WTC11 (cell line): Measurements from ENCODE around the gene CDC5L. TPM values are rescaled to one million over a fixed set of nuclear protein-coding genes. Genes with fewer than 3 reads are reported as not detected.
"Not testable (repeated sequence)": the region's sequence is repeated elsewhere in the genome, so short reads cannot be mapped to it uniquely, and the experiment has no call there.

Experiments
- ATAC-seq: fragments of 200-7000 bp; cut with Tn5 transposase; 2 replicates; pipeline ENCODE4 v1.10.0; 2021; ENCODE audit warnings: mild to moderate bottlenecking, moderate library complexity
- CTCF ChIA-PET: fragments of 300-600 bp; sonication (Branson Sonifier 250); formaldehyde crosslinking; loops from one replicate; lab custom pipeline; 2021; ENCODE audit warnings: antibody characterized with exemption; lab: Charles Lee
- POLR2A ChIA-PET: fragments of 350-600 bp; sonication (Branson Sonifier 250); formaldehyde crosslinking; loops from one replicate; lab custom pipeline; 2021; ENCODE audit warnings: antibody characterized with exemption; lab: Charles Lee
- DNase-seq: peaks from one replicate; pipeline ENCODE4 v3.0.0; 2021; ENCODE audit warnings: low spot score
- H3K27ac Mint-ChIP-seq: 2 replicates; pipeline ENCODE4 v1.8.0; 2021; ENCODE audit warnings: mixed read lengths
- H3K27me3 Mint-ChIP-seq: 2 replicates; pipeline ENCODE4 v1.8.0; 2021; ENCODE audit warnings: low read depth, mild to moderate bottlenecking, moderate library complexity, mixed read lengths
- H3K36me3 Mint-ChIP-seq: 2 replicates; pipeline ENCODE4 v1.8.0; 2021; ENCODE audit warnings: mixed read lengths
- H3K4me1 Mint-ChIP-seq: 2 replicates; pipeline ENCODE4 v1.8.0; 2022; ENCODE audit warnings: mixed read lengths
- H3K4me3 Mint-ChIP-seq: 2 replicates; pipeline ENCODE4 v1.8.0; 2021; ENCODE audit warnings: mild to moderate bottlenecking, moderate library complexity, mixed read lengths
- H3K9me3 Mint-ChIP-seq: 2 replicates; pipeline ENCODE4 v1.8.0; 2021; ENCODE audit warnings: mixed read lengths
- ATF1 ChIP-seq: sonication (generic); formaldehyde crosslinking; IDR thresholded peaks from 2 replicates; pipeline ENCODE4 v1.8.1; 2023; ENCODE audit warnings: mild to moderate bottlenecking, moderate library complexity, missing genetic modification reagents
- CBFB ChIP-seq: sonication (generic); formaldehyde crosslinking; IDR thresholded peaks from 2 replicates; pipeline ENCODE4 v1.8.1; 2022; ENCODE audit warnings: mild to moderate bottlenecking, low read depth, missing genetic modification reagents
- CREM ChIP-seq: sonication (generic); formaldehyde crosslinking; IDR thresholded peaks from 2 replicates; pipeline ENCODE4 v1.8.1; 2022; ENCODE audit warnings: mild to moderate bottlenecking, missing genetic modification reagents, moderate library complexity
- ELF4 ChIP-seq: sonication (generic); formaldehyde crosslinking; IDR thresholded peaks from 2 replicates; pipeline ENCODE4 v1.8.1; 2022; ENCODE audit warnings: low read depth, mild to moderate bottlenecking, moderate library complexity, missing genetic modification reagents
- HMGA2 ChIP-seq: fragments of 250-450 bp; sonication (Bioruptor Pico); IDR thresholded peaks from 2 replicates; pipeline ENCODE4 v1.4.0; 2021; ENCODE audit warnings: mild to moderate bottlenecking, moderate library complexity
- JUN ChIP-seq: sonication (generic); formaldehyde crosslinking; IDR thresholded peaks from 2 replicates; pipeline ENCODE4 v1.8.0; 2023; ENCODE audit warnings: mild to moderate bottlenecking, missing genetic modification reagents
- NFE2L1 ChIP-seq: sonication (generic); formaldehyde crosslinking; IDR thresholded peaks from 2 replicates; pipeline ENCODE4 v1.8.1; 2023; ENCODE audit warnings: missing genetic modification reagents
- PRDM15 ChIP-seq: sonication (generic); formaldehyde crosslinking; IDR thresholded peaks from 2 replicates; pipeline ENCODE4 v1.8.0; 2022; ENCODE audit warnings: missing genetic modification reagents
- SP1 ChIP-seq: sonication (generic); formaldehyde crosslinking; conservative IDR thresholded peaks from 2 replicates; pipeline ENCODE4 v1.8.1; 2022; ENCODE audit warnings: missing genetic modification reagents
- STAT6 ChIP-seq: sonication (generic); formaldehyde crosslinking; conservative IDR thresholded peaks from 2 replicates; pipeline ENCODE4 v1.8.1; 2023; ENCODE audit warnings: mild to moderate bottlenecking, low read depth, missing genetic modification reagents, moderate library complexity
- TP53 ChIP-seq: sonication (generic); formaldehyde crosslinking; IDR thresholded peaks from 2 replicates; pipeline ENCODE4 v1.8.1; 2023; ENCODE audit warnings: mild to moderate bottlenecking, missing genetic modification reagents
- ZBTB43 ChIP-seq: sonication (generic); formaldehyde crosslinking; IDR thresholded peaks from 2 replicates; pipeline ENCODE4 v1.8.1; 2023; ENCODE audit warnings: mild to moderate bottlenecking, missing genetic modification reagents
- ZNF121 ChIP-seq: sonication (generic); formaldehyde crosslinking; IDR thresholded peaks from 2 replicates; pipeline ENCODE4 v1.8.0; 2023; ENCODE audit warnings: missing genetic modification reagents
- total RNA-seq: library from RNA; stranded (reverse); gene quantifications from 3 replicates; pipeline ENCODE4 v1.2.3, GENCODE V29; 2021
- TF ChIP-seq, protein P1 (sequence below): sonication (generic); formaldehyde crosslinking; IDR thresholded peaks from 2 replicates; pipeline ENCODE4 v1.8.0; 2022; ENCODE audit warnings: mild to moderate bottlenecking, missing genetic modification reagents

Gene CDC5L
- total RNA-seq, 1 experiment from 2014 or later, result 23.5 TPM

- DNase-seq (no peak), ATAC-seq (no peak)
- ChIA-PET CTCF (interaction anchor here (1.2 kb wide), 2 partner anchors 11 to 29 kb away, joined by 3 to 6 read pairs; no protein-coding TSS in a partner anchor), POLR2A (no interaction called here)
- TF ChIP-seq STAT6 (no peak), JUN (no peak), ATF1 (CRISPR knock-in tag) (no peak), CREM (no peak), TP53 (CRISPR knock-in tag) (no peak), NFE2L1 (CRISPR knock-in tag) (no peak), ZBTB43 (no peak), SP1 (CRISPR knock-in tag) (no peak), ELF4 (no peak), PRDM15 (CRISPR knock-in tag) (no peak), ZNF121 (CRISPR knock-in tag) (no peak), HMGA2 (CRISPR knock-in tag) (no peak), CBFB (CRISPR knock-in tag) (no peak)
- TF ChIP-seq, protein P1, sequence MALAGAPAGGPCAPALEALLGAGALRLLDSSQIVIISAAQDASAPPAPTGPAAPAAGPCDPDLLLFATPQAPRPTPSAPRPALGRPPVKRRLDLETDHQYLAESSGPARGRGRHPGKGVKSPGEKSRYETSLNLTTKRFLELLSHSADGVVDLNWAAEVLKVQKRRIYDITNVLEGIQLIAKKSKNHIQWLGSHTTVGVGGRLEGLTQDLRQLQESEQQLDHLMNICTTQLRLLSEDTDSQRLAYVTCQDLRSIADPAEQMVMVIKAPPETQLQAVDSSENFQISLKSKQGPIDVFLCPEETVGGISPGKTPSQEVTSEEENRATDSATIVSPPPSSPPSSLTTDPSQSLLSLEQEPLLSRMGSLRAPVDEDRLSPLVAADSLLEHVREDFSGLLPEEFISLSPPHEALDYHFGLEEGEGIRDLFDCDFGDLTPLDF (CRISPR knock-in tag), result no peak
- Mint-ChIP-seq H3K27ac (no peak overlapping the region), H3K36me3 (peaks cover 31% of the 10 kb centered on the region), H3K4me1 (no peaks in the 10 kb centered on the region), H3K27me3 (no peaks in the 10 kb centered on the region), H3K9me3 (peaks cover 16% of the 10 kb centered on the region), H3K4me3 (no peak overlapping the region)
Measured at GRCh38 chr6:44446626-44447300, 59.3 kb downstream of the CDC5L start.

DNA sequence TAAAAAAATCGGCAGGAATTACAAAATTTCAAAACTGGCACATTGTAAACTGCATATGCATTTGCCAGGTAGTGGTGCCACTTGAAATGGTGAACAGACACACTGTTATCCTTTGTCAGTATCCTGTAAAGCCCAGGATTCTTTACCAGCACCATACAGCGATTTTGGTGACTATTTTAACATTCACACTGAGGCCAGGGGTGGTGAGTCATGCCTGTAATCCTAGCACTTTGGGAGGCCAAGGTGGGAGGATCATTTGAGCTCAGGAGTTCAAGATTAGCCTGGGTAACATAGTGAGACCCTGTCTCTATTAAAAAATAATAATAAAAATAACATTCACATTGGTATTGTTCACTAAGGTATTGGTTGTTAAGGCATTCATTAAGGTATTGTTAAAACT lies 61.7 kb downstream of the CDC5L start:
- CTCF ChIA-PET, result interaction anchor here (0.6 to 1.2 kb wide), 2 partner anchors 10 to 180 kb away, joined by 3 read pairs; no protein-coding TSS in a partner anchor

More for the DNA sequence above, 61.7 kb downstream of the CDC5L start:
- H3K27ac Mint-ChIP-seq, H3K27me3 Mint-ChIP-seq, H3K4me3 Mint-ChIP-seq, H3K9me3 Mint-ChIP-seq, H3K4me1 Mint-ChIP-seq, DNase-seq, ATAC-seq, POLR2A ChIA-PET: not testable (repeated sequence)
- H3K36me3 Mint-ChIP-seq, result peaks cover 13% of the 10 kb centered on the region
